HG03039 (cell line): ENCODE measurements around the gene STK38L.

Experiments
- ATAC-seq: cut with Tn5 transposase; IDR thresholded peaks from one replicate; pipeline ENCODE4 v1.9.1; 2021; ENCODE audit warnings: mild to moderate bottlenecking, moderate library complexity; ENCODE audit not compliant: unreplicated experiment

The STK38L gene

DNA sequence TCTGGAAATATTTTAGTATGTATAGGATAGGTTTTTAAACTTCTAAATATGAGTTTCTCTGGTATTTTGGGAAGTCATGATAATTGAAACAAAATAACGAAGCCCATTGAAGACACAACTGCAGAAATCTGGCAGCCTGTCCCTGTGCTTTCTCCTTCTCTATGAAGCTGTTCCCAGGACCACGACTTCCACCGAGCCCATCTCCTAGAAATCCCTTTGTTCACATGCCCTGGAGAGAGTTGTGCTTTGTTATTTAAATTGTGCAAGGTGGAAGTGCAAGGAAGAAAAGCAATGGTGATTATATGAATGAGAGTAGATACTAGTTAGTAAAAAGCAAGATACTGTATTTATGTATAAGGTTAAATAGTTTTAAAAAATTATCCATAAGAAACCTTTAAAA is 32.2 kb downstream of the STK38L start:
- ATAC-seq, result no peak

DNA sequence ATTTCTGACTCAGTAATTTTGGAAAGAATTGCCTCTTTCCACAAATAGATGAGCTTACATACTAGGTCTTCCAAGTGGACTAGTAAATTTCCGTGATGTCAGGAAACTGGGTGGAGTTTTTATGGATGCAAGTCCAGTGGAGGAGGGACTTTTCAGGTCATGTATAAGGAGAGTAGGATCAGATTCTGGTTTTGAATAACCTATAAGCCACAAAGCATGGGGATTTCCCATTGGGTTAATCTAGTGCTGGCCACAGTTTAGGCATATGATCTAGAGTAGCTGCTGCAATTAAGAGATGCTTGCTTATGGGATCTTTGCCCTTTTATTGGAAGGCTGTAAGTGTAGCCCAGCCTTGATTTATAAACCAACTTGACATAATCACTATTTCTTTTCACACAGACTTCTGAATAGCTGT is 33.8 kb downstream of the STK38L start:
- ATAC-seq, result peak; percentile 93

DNA sequence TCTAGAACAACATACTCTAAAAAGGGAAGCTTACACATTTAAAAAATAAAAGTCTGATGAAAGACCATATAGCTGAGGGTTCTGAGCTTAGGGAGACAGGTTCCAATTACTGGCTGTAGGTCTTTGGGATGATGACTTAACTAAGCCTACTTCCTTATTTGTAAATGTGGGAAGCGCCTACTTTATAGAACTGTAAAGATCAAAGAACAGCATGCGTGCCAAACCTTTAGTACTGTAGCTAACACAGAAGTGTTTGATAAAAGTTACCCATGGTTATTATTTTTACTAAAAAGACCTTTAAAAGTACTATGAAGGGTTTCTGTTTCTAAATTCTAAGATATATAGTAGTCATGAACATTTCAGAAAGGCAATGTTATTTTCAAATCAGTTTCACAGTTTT is 35.7 kb downstream of the STK38L start:
- no peak for ATAC-seq

DNA sequence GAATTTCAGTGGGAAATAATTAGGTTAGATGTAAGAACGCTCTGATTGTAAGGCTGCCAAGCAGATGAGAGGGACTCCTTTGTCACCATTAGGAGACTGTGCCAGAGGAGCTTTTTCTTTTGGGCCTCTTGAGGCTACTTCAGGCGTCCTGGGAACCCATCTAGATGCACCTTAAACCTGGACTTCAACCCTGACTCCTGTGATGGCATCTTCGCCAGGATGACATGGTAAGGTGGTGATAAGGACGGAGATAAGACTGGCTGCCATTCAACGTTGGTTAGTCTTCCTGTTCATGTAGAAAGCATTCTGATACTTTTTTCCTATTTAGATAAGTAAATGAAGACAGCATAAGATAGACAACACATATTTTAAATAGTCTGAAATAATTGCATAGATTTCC is 36.3 kb downstream of the STK38L start:
- no peak for ATAC-seq

DNA sequence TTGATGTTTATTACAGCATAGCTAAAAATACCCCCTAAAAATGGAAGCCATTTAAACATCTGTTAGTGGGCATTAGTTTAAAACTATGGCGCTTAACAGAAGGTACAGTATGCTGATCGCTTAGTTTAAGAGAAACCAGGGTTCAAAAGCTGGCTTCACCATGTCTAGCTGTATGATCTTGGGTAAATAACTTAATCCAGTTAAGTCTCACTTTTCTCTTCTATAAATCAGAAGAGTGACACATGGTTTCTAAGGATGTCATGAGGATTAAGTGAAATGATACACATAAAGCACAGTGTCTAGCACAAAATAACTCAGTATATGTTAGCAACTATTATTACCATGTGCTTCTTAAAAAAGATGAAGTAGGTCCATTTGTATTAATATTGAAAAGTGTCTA is 38.7 kb downstream of the STK38L start:
- ATAC-seq, result no peak

DNA sequence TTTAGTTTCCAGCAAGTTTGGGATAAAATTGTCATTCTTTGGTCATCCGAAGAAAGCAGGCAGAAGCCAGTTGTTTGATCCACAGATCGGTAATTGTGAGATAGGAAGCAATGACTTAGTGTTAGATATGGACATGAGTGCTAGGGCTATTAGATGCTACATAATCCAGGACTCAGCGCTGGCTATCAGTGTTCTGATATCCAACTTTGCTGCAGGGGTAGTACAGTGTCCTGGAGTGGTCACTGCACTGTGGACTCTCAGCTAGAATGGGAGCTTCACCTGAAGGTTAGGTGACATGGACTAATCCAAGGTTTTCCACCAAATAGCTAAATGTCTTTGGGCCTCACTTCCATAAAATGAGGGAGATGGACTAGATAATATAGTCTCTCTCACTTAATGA is 39.9 kb downstream of the STK38L start:
- ATAC-seq, result no peak

DNA sequence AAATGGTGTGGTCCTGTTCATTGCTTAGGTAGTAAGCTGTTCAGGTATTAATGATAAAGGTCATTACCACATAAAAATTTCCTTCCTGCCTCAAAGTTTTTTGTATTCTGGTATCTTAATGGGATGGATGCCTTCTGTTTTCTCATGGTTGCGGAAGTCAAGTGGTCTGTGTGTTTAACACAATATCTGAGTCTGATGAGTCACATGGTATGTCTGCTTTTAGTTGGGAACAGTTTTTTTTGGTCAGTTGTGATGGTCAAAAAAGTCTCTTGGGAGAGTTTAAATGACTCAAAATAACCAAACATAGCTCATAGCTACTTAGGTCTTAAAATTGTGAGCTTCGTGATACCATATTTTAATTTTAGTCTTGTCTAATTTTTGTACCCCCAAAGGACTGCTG is 40.7 kb downstream of the STK38L start:
- ATAC-seq, result peak; percentile 48

DNA sequence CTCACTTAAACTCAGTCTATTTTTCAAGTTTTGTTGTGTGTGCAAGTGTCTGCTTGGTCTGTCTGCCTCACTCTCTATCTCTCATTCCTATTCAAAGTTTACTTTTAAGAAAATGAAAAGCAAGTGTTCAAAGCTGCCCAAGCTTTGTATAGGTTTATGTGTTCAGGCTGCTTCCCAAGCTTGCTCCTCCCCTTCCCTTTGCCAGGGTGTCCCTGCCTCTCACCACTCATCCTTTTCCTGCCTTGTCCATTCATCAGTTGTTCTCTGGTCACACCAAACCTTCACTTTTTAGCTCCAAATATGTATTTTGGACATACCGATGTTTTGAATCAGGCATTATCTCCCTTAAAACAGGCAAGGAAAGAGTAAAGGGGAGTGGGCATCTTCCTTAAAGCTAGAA is 41.3 kb downstream of the STK38L start:
- ATAC-seq, result no peak

DNA sequence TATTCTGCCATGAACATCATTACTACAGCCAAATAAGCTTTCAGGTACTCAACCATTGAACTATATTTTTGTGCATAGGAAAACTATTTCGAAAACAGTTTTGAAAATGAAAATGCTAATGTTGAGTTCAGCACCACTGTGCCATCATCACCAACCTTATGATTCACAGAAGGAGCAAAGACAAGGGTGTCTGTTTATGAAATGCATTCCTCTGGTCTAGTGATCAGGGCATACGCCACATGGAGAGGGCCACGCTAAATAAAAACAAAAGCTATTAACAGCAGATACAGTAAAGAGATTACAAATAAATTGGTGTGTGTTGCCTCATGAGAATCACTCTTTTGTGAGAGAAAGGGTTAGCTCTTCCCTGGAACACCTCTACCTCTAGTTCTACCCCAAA is 45.3 kb downstream of the STK38L start:
- ATAC-seq, result no peak

DNA sequence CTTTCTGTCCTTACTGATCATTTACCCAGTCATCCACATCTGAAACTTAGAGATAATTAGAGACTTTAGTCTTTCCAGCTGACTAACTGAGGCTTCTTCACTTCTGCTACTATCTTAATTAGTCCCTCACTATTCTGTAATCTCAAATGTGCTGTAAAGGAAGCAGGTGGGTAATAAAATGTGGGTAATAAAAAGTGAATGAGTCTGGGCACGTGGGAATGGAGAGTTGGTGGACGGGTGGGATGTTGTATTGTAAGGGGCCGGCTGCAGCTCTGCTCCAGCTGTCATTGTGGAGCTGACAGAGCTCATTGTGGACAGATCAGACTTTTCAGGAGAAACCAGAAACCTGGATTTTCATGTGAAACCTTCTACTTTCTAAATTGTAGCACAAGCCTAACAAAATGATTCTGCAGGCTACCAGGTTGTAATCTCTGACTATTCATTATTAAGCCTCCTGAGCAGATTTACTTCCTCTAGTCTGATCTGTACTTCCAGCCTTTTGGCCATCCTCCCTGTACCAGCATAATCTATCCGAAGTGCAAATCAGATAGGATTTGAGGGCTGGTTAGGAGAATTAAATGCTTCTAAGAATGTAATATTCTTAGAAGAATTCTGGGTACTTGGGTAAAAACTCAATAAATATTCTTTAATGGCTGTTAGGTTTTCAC is 46.5 kb downstream of the STK38L start:
- no peak for ATAC-seq

DNA sequence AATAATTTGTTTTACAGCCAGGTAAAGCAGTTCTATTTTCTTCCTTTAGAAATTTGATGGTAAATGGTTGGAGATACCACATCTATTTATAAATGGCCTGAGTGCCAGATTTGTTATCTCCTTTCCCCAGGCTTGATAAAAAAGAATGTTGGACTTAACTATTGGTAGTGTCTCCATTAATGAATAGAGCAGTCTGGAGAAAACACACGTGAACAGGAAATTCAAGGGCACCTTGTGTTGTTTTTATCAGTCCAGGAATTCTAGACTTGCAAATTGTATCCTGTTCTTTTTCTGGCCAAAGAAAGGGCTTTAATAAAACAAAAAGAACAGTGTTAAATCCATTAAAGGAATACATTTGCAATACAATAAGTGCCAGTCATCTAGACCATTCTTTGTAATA is 47.8 kb downstream of the STK38L start:
- no peak for ATAC-seq

DNA sequence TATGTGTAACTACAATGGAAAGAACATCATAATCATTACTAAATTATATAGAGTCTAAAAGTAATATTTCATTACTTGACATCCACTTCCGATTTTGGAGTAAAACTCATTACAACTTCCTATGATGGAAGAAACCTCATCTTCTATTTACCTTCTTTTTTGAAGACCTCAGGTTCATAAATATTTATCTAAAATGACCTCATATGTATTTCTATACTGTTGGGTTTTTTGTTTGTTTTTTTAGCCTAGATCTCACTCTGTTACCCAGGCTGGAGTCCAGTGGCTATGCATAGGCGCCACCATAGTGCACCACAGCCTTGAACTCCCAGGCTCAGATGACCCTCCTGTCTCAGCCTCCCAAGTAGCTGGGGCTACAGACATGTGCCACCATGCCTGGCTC is 48.6 kb downstream of the STK38L start:
- ATAC-seq, result no peak

DNA sequence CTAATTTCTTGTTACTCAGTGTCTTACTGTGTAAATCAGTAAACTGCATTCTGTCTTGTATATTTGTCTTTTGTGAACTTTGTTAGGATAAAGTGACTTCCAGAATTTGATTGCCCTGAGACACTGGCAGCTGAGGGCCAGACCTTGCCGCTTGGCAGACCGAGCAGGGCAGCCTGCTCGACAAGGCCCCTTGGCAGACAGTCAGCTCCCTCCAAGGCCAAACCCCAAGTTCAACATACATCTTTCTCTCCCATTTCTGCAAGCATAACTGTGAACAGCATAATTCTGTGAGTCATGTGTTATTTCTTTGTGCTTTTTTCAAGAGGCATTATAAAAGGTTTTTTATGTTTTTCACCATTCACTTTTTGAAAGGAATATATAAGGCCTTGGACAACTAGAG is 49.4 kb downstream of the STK38L start:
- ATAC-seq, result no peak

DNA sequence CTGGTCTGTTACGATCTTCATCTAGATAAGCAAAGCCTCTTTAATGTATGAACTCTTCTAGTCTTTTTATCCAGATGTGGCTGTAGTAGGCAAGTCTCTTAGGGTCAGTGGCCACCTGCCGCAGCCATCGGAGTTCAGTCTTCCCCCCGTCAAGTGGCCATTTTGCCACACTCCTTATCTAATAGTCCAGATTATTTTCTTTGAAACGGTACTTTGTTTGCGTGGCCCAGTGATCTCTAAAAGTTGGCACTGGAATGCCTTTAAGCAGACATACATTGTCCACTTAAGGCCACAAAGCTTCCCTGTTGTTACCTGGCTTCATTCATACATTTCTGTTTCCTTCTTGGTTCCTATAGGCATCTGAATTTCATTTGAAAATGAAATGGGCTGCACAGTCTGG is 52.6 kb downstream of the STK38L start:
- ATAC-seq, result no peak

DNA sequence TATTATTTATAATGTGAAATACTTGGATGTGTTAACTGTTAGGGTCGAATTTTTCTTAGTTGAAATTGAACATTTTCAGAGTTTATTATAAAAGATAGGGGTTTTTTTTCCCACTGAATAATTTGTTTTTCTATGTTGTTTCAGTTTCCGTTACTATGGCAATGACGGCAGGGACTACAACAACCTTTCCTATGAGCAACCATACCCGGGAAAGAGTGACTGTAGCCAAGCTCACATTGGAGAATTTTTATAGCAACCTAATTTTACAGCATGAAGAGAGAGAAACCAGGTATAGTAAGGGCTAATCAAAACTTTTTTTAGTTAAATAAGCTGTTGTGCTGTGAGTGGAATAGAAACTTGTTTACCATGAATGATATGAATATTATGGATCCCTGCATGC is 53.5 kb downstream of the STK38L start:
- ATAC-seq, result no peak

DNA sequence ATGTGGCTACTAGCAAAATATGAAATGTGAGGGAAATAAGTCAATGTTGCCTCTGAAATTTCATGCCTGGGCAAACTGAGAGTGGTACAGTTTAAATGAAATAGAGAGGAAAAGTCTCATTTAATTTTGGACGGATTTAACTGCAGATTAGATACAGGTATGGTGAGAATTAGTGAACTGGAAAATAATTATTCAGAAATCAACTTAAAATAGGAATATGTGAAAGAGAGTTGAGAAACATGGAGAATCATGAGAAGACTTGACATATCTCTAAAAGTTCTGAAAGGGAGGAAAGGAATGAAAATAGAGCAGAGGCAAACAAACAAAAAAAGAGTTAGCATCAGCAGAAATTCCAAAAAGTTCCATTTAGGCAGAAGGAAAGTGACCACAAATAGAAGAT is 55.0 kb downstream of the STK38L start:
- ATAC-seq, result no peak

DNA sequence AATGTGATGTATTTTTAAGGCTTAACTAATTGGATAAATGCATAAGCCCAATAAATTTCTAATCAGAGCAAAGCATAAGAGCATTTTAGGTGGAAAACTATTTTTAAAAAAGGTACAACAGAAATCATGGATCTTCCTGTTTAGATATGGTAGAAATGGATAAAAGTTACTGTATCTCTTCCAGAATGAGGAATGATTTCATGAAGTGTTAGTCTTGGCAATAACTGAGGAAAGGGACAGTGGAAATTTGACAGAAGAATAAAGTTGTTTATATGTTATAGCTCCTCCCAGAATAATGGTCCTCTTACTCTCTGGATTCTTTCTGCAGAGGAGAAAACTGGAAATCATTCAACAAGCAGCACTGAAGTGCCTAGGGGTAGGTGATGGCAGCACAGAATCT is 56.1 kb downstream of the STK38L start:
- no peak for ATAC-seq

DNA sequence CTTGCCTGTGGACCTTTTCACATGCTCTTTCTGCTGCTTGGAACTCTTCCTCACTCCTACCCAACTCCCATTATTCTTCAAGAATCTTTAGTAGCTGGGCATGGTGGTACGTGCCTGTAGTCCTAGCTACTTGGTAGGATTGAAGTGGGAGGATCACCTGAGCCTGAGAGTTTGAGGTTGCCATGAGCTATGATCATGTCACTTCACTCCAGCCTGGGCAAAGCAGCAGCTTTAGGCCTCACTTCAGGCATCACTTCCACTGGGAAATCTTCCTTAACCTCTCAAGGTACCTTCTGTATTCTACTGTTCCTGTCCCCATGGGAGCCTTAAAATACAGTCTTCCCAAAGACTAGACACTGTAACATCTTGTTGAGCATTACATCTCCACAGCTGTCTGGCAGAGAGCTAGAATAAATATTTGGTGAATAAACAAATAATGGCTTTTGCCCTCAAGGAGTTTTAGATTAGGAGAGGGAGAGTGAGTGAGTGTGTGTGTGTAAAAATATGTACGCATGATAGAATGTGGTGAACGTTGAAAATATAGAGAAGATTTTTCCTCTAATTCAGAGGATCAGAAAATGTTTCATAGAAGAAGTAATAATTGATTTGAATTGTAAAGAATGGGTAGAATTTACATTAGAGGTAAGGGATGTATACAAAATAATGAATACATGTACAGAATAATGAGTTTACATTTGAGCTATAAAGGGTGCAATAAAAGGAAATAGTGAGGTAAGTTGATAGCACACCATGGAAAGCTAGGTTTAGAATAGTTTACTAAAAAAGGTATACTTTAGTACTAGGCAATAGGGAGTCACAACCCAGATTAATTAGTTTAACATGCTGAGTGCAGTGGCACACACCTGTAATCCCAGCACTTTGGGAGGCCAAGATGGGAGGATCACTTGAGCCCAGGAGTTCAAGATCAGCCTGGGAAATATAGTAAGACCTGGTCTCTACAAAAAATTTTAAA is 59.3 kb downstream of the STK38L start:
- no peak for ATAC-seq

DNA sequence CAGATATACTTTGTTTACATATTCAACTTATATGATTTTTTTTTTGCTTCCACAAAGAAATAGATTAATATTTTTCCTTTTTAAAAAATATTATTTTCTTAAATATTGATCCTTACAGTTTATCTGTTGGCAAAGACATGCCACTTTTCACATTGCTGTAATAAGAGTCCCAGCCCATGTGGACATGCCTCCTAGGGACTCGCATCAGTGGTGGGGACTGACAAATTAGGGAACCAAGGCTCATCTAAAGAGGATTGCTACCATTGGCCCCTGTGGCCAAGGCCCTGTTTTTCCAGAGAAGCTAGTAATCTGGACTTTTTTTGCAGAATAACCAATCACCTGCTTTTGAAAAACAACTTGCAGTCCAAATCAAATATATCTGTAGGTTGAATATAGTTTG is 60.8 kb downstream of the STK38L start:
- ATAC-seq, result no peak

DNA sequence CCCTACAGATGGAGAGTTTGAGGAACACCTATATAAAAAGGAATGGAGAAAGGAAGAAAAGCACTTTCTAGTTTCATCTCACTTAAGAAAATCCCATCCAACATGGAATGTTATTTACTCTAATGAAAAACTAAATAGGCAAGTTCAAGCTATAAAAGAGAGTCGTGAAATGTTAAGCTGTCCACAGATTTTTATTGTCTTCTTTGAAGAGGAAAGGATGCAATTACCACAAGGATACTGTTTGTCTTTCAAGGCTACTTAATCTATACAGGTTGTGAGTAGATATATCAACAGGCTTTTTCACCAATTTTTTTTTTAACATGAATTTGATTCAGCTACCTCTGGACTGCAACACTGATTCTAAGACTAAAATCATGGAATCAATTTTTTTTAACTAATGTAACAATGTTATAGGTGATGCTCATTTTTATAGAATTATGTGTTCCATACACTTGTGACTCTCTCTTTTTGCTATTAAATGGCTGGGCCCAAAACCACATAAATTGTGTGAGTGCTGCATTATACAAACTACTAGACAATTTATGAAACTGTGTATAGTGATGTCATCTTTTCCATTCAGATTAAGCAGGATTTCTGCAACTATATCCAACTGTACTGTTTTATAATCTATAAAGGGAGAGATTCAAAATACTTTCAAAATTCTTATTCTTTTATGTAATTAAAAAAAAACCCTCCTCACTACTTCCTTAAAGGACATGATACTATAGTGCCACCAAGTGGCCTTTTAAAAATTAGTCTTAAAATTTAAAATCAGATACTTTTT is 61.8 kb downstream of the STK38L start:
- no peak for ATAC-seq

DNA sequence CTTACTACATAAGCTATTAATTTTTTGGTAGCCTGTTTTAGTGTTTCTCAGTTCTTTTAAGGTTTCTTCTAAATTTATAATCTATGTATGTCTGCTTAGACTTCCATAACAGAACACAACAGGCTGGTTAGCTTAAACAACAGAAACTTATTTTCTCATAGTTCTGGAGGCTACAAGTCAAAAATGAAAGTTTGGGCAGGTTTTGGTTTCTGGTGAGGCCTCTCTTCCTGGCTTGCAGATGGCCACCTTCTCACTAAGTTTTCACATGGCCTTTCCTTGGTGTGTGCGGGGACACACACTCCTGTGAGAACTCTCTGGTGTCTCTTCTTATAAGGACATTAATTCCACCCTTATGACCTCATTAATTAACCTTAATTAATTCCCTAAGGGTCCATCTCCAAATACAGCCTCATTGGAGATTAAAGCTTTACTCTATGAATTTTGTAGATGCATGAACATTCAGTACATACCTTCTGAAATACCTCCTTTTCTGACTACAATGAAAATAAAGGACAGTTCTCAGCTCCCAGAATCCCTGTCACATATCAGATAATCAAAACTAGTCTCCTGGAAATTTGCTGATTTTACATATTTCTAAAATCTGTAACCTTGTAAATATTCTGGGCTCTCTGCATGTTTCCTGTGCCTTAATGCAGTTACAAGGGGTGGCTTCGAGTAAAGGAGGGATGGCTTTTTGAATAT is 65.4 kb downstream of the STK38L start:
- no peak for ATAC-seq
